Esophagus muscularis mucosa (tissue), 4 donors: ENCODE results near the gene ATP6V1F.

Source experiments
- CTCF ChIP-seq, 3 experiments: fragments of 200-600 bp in 2 of 3; fragments of 450-650 bp in 1 of 3; sonication (generic) in 2 of 3; IDR thresholded peaks; one replicate each; pipeline ENCODE4 v1.5.1; 2017 to 2019; ENCODE audit warnings: antibody characterized with exemption in 3 of 3, mild to moderate bottlenecking in 2 of 3, moderate library complexity in 1 of 3
- EP300 ChIP-seq: sonication (generic); formaldehyde crosslinking; IDR thresholded peaks from one replicate; pipeline ENCODE4 v1.6.1; 2017; ENCODE audit warnings: antibody characterized with exemption
- POLR2A ChIP-seq: fragments of 450-650 bp; IDR thresholded peaks from one replicate; pipeline ENCODE4 v1.6.1; 2017; ENCODE audit warnings: antibody characterized with exemption, moderate library complexity, mild to moderate bottlenecking, low read depth
- POLR2AphosphoS5 ChIP-seq, 2 donors: sonication (generic); formaldehyde crosslinking; IDR thresholded peaks; one replicate each; pipeline ENCODE4 v1.6.1; 2017; ENCODE audit warnings: antibody characterized with exemption in 2 of 2

GRCh38 chr7:128884561-128885369 lies 22.1 kb downstream of the ATP6V1F start:
- TF ChIP-seq CTCF (IDR thresholded peaks at IDR 0.05) = no peak
- TF ChIP-seq POLR2A = no peak
- TF ChIP-seq POLR2AphosphoS5 (IDR thresholded peaks at IDR 0.05) = no peak
- no peak for TF ChIP-seq EP300
